Uterus (tissue), 2 donors: ENCODE results near the gene PCDHGA10.

ENCODE experiments used
- POLR2A ChIP-seq, 2 donors: fragments of 450-650 bp; IDR thresholded peaks; one replicate each; pipeline ENCODE4 v1.6.1; 2016; ENCODE audit warnings: antibody characterized with exemption in 2 of 2, mild to moderate bottlenecking in 1 of 2, moderate library complexity in 1 of 2
- TF ChIP-seq, protein P1 (sequence below), 4 experiments: fragments of 200-600 bp in 2 of 4; fragments of 450-650 bp in 2 of 4; sonication (generic) in 2 of 4; IDR thresholded peaks; one replicate each; pipeline ENCODE4 v1.5.1; 2016 to 2019; ENCODE audit warnings: antibody characterized with exemption in 4 of 4, mild to moderate bottlenecking in 2 of 4, moderate library complexity in 1 of 4

DNA sequence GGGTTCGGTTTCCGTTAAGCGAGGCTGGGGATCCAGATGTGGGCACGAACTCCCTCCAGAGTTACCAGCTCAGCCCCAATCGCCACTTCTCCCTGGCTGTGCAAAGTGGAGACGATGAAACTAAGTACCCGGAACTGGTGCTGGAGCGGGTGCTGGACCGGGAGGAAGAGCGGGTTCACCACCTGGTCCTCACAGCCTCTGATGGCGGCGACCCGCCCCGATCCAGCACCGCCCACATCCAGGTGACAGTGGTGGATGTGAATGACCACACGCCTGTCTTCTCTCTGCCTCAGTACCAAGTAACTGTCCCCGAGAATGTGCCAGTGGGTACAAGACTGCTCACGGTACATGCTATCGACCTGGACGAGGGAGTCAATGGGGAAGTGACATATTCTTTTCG, 29.4 kb upstream of the PCDHGA10 start:
- TF ChIP-seq, protein P1, sequence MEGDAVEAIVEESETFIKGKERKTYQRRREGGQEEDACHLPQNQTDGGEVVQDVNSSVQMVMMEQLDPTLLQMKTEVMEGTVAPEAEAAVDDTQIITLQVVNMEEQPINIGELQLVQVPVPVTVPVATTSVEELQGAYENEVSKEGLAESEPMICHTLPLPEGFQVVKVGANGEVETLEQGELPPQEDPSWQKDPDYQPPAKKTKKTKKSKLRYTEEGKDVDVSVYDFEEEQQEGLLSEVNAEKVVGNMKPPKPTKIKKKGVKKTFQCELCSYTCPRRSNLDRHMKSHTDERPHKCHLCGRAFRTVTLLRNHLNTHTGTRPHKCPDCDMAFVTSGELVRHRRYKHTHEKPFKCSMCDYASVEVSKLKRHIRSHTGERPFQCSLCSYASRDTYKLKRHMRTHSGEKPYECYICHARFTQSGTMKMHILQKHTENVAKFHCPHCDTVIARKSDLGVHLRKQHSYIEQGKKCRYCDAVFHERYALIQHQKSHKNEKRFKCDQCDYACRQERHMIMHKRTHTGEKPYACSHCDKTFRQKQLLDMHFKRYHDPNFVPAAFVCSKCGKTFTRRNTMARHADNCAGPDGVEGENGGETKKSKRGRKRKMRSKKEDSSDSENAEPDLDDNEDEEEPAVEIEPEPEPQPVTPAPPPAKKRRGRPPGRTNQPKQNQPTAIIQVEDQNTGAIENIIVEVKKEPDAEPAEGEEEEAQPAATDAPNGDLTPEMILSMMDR (IDR thresholded peaks at IDR 0.05) = no peak
- no peak for TF ChIP-seq POLR2A (IDR thresholded peaks at IDR 0.05)
